Astrocyte (in vitro differentiated cells and primary cell): ENCODE measurements around the gene FPGS. TPM values are rescaled to one million over a fixed set of nuclear protein-coding genes. Genes with fewer than 3 reads are reported as not detected.

Source experiments
- DNase-seq: peaks from one replicate; pipeline ENCODE4 v3.0.0-alpha.2; 2010; ENCODE audit warnings: low read depth
- FAIRE-seq: peaks from 2 replicates; lab custom pipeline; 2011; peaks lifted over from hg19 to GRCh38; lab: Jason Lieb, UNC
- H2AFZ ChIP-seq: 2 replicates; pipeline ENCODE4 v1.6.0; 2012; ENCODE audit warnings: low read depth, low read length, inconsistent platforms
- H3K27ac ChIP-seq: 2 replicates; pipeline ENCODE4 v1.5.1; 2011; ENCODE audit warnings: low read depth, low read length, inconsistent platforms
- H3K27me3 ChIP-seq: 2 replicates; pipeline ENCODE4 v1.6.0; 2011; ENCODE audit warnings: low read length, inconsistent platforms; ENCODE audit not compliant: insufficient read depth
- H3K36me3 ChIP-seq: 2 replicates; pipeline ENCODE4 v1.5.1; 2011; ENCODE audit warnings: low read length, inconsistent platforms; ENCODE audit not compliant: insufficient read depth
- H3K4me1 ChIP-seq: 2 replicates; pipeline ENCODE4 v1.5.1; 2011; ENCODE audit warnings: low read length, inconsistent platforms; ENCODE audit not compliant: insufficient read depth
- H3K4me2 ChIP-seq: 2 replicates; pipeline ENCODE4 v1.6.0; 2012; ENCODE audit warnings: low read length, inconsistent platforms
- H3K4me3 ChIP-seq: 2 replicates; pipeline ENCODE4 v1.5.1; 2011; ENCODE audit warnings: low read depth, mild to moderate bottlenecking, low read length, inconsistent platforms; ENCODE audit not compliant: insufficient read depth
- H3K79me2 ChIP-seq: 2 replicates; pipeline ENCODE4 v1.6.0; 2012; ENCODE audit warnings: mild to moderate bottlenecking, low read length, inconsistent platforms; ENCODE audit not compliant: insufficient read depth
- H3K9ac ChIP-seq: 2 replicates; pipeline ENCODE4 v1.6.0; 2012; ENCODE audit warnings: mild to moderate bottlenecking, low read length, inconsistent platforms
- H3K9me3 ChIP-seq: 2 replicates; pipeline ENCODE4 v1.5.1; 2012; ENCODE audit warnings: low read depth, mild to moderate bottlenecking, low read length, inconsistent platforms; ENCODE audit not compliant: insufficient read depth
- H4K20me1 ChIP-seq: 2 replicates; pipeline ENCODE4 v1.6.0; 2012; ENCODE audit warnings: low read length, inconsistent platforms; ENCODE audit not compliant: insufficient read depth
- H3K27ac Mint-ChIP-seq: one replicate; pipeline ENCODE4 v1.8.0; 2021; ENCODE audit warnings: mild to moderate bottlenecking, mixed read lengths; ENCODE audit not compliant: unreplicated experiment
- H3K27me3 Mint-ChIP-seq: one replicate; pipeline ENCODE4 v1.8.0; 2021; ENCODE audit warnings: low read depth, mixed read lengths; ENCODE audit not compliant: unreplicated experiment
- H3K36me3 Mint-ChIP-seq: one replicate; pipeline ENCODE4 v1.8.0; 2021; ENCODE audit warnings: low read depth, mixed read lengths; ENCODE audit not compliant: unreplicated experiment
- H3K4me1 Mint-ChIP-seq: one replicate; pipeline ENCODE4 v1.8.0; 2021; ENCODE audit warnings: low read depth, mixed read lengths; ENCODE audit not compliant: unreplicated experiment
- H3K4me3 Mint-ChIP-seq: one replicate; pipeline ENCODE4 v1.8.0; 2021; ENCODE audit warnings: mild to moderate bottlenecking, moderate library complexity, mixed read lengths; ENCODE audit not compliant: unreplicated experiment
- H3K9me3 Mint-ChIP-seq: one replicate; pipeline ENCODE4 v1.8.0; 2021; ENCODE audit warnings: mild to moderate bottlenecking, mixed read lengths; ENCODE audit not compliant: unreplicated experiment
- EZH2 ChIP-seq: IDR thresholded peaks from 2 replicates; pipeline ENCODE4 v1.6.1; 2012; ENCODE audit warnings: mild to moderate bottlenecking, low read length, inconsistent platforms; ENCODE audit not compliant: insufficient read depth
- total RNA-seq: library from RNA; stranded (reverse); gene quantifications from 2 replicates; pipeline ENCODE4 v1.2.1, GENCODE V29; 2021
- TF ChIP-seq, protein P1 (sequence below): IDR thresholded peaks from 2 replicates; pipeline ENCODE4 v1.5.1; 2011; ENCODE audit warnings: low read depth, mild to moderate bottlenecking, inconsistent platforms, low read length, moderate library complexity; ENCODE audit not compliant: insufficient read depth

The FPGS gene
- total RNA-seq, 1 donor from 2014 or later = 49.4 TPM

- no peak overlapping the region for H3K27ac ChIP-seq
- H3K4me2 ChIP-seq = no peak overlapping the region
- no peaks in the 10 kb centered on the region for H3K79me2 ChIP-seq
- DNase-seq = no peak
- no peak for FAIRE-seq
- Mint-ChIP-seq H3K36me3 (no peaks in the 10 kb centered on the region), H3K27ac (no peak overlapping the region), H3K4me1 (peaks cover 8% of the 10 kb centered on the region), H3K4me3 (no peak overlapping the region), H3K27me3 (peaks cover 24% of the 10 kb centered on the region), H3K9me3 (no peaks in the 10 kb centered on the region)
- H3K4me3 ChIP-seq = no peak overlapping the region
- H4K20me1 ChIP-seq = peaks cover 4% of the 10 kb centered on the region
- H3K4me1 ChIP-seq = peaks cover 7% of the 10 kb centered on the region
- H3K27me3 ChIP-seq = no peaks in the 10 kb centered on the region
- TF ChIP-seq, protein P1, sequence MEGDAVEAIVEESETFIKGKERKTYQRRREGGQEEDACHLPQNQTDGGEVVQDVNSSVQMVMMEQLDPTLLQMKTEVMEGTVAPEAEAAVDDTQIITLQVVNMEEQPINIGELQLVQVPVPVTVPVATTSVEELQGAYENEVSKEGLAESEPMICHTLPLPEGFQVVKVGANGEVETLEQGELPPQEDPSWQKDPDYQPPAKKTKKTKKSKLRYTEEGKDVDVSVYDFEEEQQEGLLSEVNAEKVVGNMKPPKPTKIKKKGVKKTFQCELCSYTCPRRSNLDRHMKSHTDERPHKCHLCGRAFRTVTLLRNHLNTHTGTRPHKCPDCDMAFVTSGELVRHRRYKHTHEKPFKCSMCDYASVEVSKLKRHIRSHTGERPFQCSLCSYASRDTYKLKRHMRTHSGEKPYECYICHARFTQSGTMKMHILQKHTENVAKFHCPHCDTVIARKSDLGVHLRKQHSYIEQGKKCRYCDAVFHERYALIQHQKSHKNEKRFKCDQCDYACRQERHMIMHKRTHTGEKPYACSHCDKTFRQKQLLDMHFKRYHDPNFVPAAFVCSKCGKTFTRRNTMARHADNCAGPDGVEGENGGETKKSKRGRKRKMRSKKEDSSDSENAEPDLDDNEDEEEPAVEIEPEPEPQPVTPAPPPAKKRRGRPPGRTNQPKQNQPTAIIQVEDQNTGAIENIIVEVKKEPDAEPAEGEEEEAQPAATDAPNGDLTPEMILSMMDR = no peak
- TF ChIP-seq EZH2 = no peak
- H2AFZ ChIP-seq = no peak overlapping the region
- no peak overlapping the region for H3K9ac ChIP-seq
- no peaks in the 10 kb centered on the region for H3K9me3 ChIP-seq
- H3K36me3 ChIP-seq = peaks cover 3% of the 10 kb centered on the region
These were observed 23.7 kb downstream of the FPGS start for GRCh38 chr9:127826253-127826913.

- Mint-ChIP-seq H3K36me3 (no peaks in the 10 kb centered on the region), H3K9me3 (no peaks in the 10 kb centered on the region), H3K27me3 (peaks cover 24% of the 10 kb centered on the region), H3K4me3 (peak overlapping the region; percentile 54), H3K4me1 (peaks cover 8% of the 10 kb centered on the region), H3K27ac (peak overlapping the region; percentile 62)
- peaks cover 3% of the 10 kb centered on the region for H3K36me3 ChIP-seq
- peaks cover 4% of the 10 kb centered on the region for H4K20me1 ChIP-seq
- FAIRE-seq (no peak), DNase-seq (no peak)
- H3K4me1 ChIP-seq = peaks cover 10% of the 10 kb centered on the region
- peaks cover 6% of the 10 kb centered on the region for H3K79me2 ChIP-seq
- H3K4me2 ChIP-seq = peak overlapping the region; percentile 76
- no peak for TF ChIP-seq EZH2
- H2AFZ ChIP-seq = peak overlapping the region; percentile 59
- no peaks in the 10 kb centered on the region for H3K27me3 ChIP-seq
- H3K27ac ChIP-seq = no peak overlapping the region
- H3K9me3 ChIP-seq = no peaks in the 10 kb centered on the region
- peak overlapping the region; percentile 47 for H3K9ac ChIP-seq
- H3K4me3 ChIP-seq = no peak overlapping the region
These were observed 25.8 kb downstream of the FPGS start for GRCh38 chr9:127828262-127829031.

DNA sequence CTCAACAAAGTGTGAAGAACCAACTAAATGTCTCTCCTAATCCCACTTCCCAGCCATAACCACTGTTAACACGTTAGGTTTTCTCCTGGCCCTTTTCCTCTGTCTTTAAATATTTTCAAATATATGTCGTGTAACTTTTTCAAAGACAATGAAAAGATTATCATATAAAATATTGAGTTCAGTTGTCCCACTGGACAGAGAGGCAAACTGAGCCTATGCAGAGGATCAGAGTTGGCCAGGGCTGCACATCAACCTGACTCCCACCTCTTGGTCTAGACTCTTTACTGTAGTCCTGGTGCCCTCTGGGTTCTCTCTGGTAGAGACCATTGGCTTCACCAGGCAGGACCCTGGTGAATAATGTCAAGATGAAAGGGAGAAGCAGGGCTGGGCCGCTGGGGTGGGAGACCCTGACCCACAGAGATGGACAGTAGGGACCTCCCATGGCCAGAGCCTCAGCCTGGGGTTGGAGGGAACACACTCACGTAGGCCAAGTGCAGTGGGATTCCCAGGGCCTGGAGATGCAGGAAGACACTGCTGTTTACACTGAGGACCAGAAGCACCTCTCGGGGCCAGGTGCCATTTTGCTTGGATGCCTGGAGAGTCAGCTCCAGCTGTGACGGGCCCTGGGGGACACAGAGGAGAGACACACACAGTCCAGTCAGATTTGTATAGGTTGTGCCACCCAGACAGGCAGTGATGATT lies 26.7 kb downstream of the FPGS start:
- Mint-ChIP-seq H3K36me3 (no peaks in the 10 kb centered on the region), H3K4me3 (peak overlapping the region; percentile 27), H3K9me3 (no peaks in the 10 kb centered on the region), H3K4me1 (peaks cover 8% of the 10 kb centered on the region), H3K27ac (no peak overlapping the region), H3K27me3 (peaks cover 24% of the 10 kb centered on the region)
- no peak overlapping the region for H3K9ac ChIP-seq
- DNase-seq = no peak
- TF ChIP-seq, protein P1 = no peak
- TF ChIP-seq EZH2 = no peak
- peaks cover 3% of the 10 kb centered on the region for H3K36me3 ChIP-seq
- no peak overlapping the region for H3K4me3 ChIP-seq
- H3K27me3 ChIP-seq = no peaks in the 10 kb centered on the region
- no peak overlapping the region for H3K4me2 ChIP-seq
- H3K79me2 ChIP-seq = peaks cover 8% of the 10 kb centered on the region
- H4K20me1 ChIP-seq = peaks cover 4% of the 10 kb centered on the region
- no peaks in the 10 kb centered on the region for H3K9me3 ChIP-seq
- H3K27ac ChIP-seq = no peak overlapping the region
- H2AFZ ChIP-seq = no peak overlapping the region
- peaks cover 10% of the 10 kb centered on the region for H3K4me1 ChIP-seq
- FAIRE-seq = no peak
